ENCODE data around the gene SPOCK2. TPM values are rescaled to one million over a fixed set of nuclear protein-coding genes. Genes with fewer than 3 reads are reported as not detected.

Gene SPOCK2
- total RNA-seq, 4 donors from 2014 or later = 2.1 to 9.9 (median 5.0) TPM

GRCh38 chr10:72025400-72025799 lies 63.0 kb downstream of the SPOCK2 start:
- Histone ChIP-seq H3K9me3 (no peaks in the 10 kb centered on the region), H3K36me3 (no peaks in the 10 kb centered on the region), H3K4me3 (no peak overlapping the region), H3K27me3 (no peaks in the 10 kb centered on the region), H3K4me1 (peaks cover 0 to 40% (median 6%) of the 10 kb centered on the region in 4 donors), H3K27ac (no peak overlapping the region)
- DNase-seq (ENCODE audit: low spot score in 2 of 2) = no peak
- WGBS, 2 donors = 55 to 69% methylated on average over 8 of the region's 8 CpGs
- TF ChIP-seq EP300 (IDR thresholded peaks at IDR 0.05) (peak in 1 of 2 donors; percentile 9), POLR2A (IDR thresholded peaks at IDR 0.05) (no peak)
- TF ChIP-seq, protein P1, sequence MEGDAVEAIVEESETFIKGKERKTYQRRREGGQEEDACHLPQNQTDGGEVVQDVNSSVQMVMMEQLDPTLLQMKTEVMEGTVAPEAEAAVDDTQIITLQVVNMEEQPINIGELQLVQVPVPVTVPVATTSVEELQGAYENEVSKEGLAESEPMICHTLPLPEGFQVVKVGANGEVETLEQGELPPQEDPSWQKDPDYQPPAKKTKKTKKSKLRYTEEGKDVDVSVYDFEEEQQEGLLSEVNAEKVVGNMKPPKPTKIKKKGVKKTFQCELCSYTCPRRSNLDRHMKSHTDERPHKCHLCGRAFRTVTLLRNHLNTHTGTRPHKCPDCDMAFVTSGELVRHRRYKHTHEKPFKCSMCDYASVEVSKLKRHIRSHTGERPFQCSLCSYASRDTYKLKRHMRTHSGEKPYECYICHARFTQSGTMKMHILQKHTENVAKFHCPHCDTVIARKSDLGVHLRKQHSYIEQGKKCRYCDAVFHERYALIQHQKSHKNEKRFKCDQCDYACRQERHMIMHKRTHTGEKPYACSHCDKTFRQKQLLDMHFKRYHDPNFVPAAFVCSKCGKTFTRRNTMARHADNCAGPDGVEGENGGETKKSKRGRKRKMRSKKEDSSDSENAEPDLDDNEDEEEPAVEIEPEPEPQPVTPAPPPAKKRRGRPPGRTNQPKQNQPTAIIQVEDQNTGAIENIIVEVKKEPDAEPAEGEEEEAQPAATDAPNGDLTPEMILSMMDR (IDR thresholded peaks at IDR 0.05) = no peak

DNA sequence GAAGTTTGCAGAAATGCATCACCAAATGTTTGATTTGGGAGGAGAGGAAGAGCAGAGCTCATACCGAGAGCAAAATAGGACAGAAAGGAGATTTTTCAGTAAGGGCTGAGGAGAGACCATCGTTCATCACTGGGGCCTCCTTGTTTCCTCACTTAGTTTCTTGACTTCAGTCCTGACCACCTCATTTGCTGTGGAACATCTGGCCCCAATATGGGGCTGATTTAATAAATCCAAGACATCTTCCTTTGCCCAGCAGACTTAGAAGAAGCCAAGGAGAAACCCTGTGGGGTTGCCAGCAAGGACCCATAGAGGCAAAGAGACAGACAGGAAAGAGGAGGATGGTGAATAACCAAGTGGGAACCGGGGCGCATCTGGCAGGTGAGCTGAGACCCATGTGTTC lies 63.8 kb downstream of the SPOCK2 start:
- Histone ChIP-seq H3K36me3 (no peaks in the 10 kb centered on the region), H3K27me3 (no peaks in the 10 kb centered on the region), H3K27ac (no peak overlapping the region), H3K4me1 (peaks cover 0 to 34% (median 5%) of the 10 kb centered on the region in 4 donors), H3K4me3 (no peak overlapping the region), H3K9me3 (no peaks in the 10 kb centered on the region)
- DNase-seq (ENCODE audit: low spot score in 2 of 2) = no peak
- TF ChIP-seq, protein P1 (IDR thresholded peaks at IDR 0.05) = no peak
- no peak for TF ChIP-seq POLR2A (IDR thresholded peaks at IDR 0.05)
- TF ChIP-seq EP300 (IDR thresholded peaks at IDR 0.05) = no peak
- WGBS, 2 donors = 89 to 90% methylated on average over 4 of the region's 4 CpGs

GRCh38 chr10:72022228-72022627 lies 66.1 kb downstream of the SPOCK2 start:
- WGBS, 2 donors = 89 to 91% methylated on average over 6 of the region's 6 CpGs
- H3K36me3 ChIP-seq = no peaks in the 10 kb centered on the region
- H3K27ac ChIP-seq = no peak overlapping the region

DNA sequence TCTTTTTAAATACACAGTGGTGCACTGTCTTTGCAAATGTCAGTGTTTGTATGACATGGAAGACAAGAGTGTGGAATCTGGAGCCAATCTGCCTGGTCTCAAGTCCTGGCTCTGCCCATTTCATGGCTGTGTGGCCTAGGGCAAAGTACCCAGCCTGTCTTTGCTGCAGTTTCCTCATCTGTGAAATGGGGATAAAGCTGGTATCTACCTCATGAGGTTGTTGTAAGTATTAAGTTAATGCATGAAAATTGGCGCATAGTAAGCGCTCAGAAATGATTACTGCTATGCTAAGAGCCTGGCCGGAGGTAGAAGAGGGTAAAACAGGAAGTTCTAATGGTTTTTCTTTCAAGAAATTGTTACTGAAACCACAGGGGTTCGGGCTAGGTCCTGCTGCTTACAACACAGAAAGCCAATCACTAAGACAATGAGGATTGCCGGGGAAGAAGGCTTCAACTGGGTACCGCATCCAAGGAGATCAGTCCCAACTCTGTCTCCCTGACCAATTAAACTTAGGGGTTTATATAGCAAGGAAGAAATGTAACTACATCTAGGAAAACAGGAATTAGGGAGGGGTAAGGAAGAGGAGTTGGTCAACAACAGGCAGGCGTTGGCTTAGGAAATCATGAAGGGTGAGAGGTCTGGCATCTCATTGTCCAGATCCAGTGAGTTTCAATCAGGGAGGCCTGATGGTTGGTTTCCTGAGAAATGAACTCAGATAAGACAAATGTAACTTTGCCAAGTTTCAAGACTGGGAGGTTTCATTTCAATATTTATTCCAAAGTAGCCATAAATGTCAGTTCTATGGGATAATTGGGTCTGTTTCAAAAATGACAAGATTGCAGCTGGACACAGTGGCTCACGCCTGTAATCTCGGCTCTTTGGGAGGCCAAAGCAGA lies 67.2 kb downstream of the SPOCK2 start:
- Histone ChIP-seq H3K4me1 (peaks cover 0 to 41% (median 14%) of the 10 kb centered on the region in 4 donors), H3K4me3 (no peak overlapping the region), H3K36me3 (no peaks in the 10 kb centered on the region), H3K27ac (no peak overlapping the region), H3K27me3 (no peaks in the 10 kb centered on the region), H3K9me3 (no peaks in the 10 kb centered on the region)
- WGBS, 2 donors = 69% methylated on average over 9 of the region's 9 CpGs
- no peak for DNase-seq (ENCODE audit: low spot score in 2 of 2)
- no peak for TF ChIP-seq POLR2A (IDR thresholded peaks at IDR 0.05)
- TF ChIP-seq EP300 (IDR thresholded peaks at IDR 0.05) = no peak
- TF ChIP-seq, protein P1 (IDR thresholded peaks at IDR 0.05) = no peak

More at GRCh38 chr10:72022228-72022627, 66.1 kb downstream of the SPOCK2 start:
- no peak overlapping the region for H3K4me3 ChIP-seq
- TF ChIP-seq, protein P1 (IDR thresholded peaks at IDR 0.05) = no peak
- TF ChIP-seq EP300 (IDR thresholded peaks at IDR 0.05) = no peak
- TF ChIP-seq POLR2A (IDR thresholded peaks at IDR 0.05) = no peak
- H3K4me1 ChIP-seq = peaks cover 0 to 41% (median 11%) of the 10 kb centered on the region in 4 donors
- no peak for DNase-seq (ENCODE audit: low spot score in 2 of 2)
- no peaks in the 10 kb centered on the region for H3K9me3 ChIP-seq
- no peaks in the 10 kb centered on the region for H3K27me3 ChIP-seq
